Peyer's patch (tissue), 4 donors: Measurements from ENCODE around the gene KLK6. TPM values are rescaled to one million over a fixed set of nuclear protein-coding genes. Genes with fewer than 3 reads are reported as not detected.
"Not testable (repeated sequence)": the region's sequence is repeated elsewhere in the genome, so short reads cannot be mapped to it uniquely, and the experiment has no call there.

Experiments
- DNase-seq, 3 donors: peaks; one replicate each; pipeline ENCODE4 v3.0.0-alpha.2; 2017 to 2019
- H3K27ac ChIP-seq, 4 donors: fragments of 200-600 bp; sonication (generic); one replicate each; pipeline ENCODE4 v1.5.1; 2016 to 2019
- H3K27me3 ChIP-seq, 2 donors: fragments of 200-600 bp; sonication (generic); one replicate each; pipeline ENCODE4 v1.5.1; 2019
- H3K36me3 ChIP-seq, 3 donors: fragments of 200-600 bp; sonication (generic); one replicate each; pipeline ENCODE4 v1.5.1; 2016 to 2019
- H3K4me1 ChIP-seq, 4 donors: fragments of 200-600 bp; sonication (generic); one replicate each; pipeline ENCODE4 v1.5.1; 2016 to 2019
- H3K4me3 ChIP-seq, 4 donors: fragments of 200-600 bp; sonication (generic); 1 replicate in 3 of 4; 2 replicates in 1 of 4; pipeline ENCODE4 v1.5.1; 2016 to 2019; ENCODE audit warnings: mild to moderate bottlenecking in 1 of 4
- H3K9me3 ChIP-seq, 4 donors: fragments of 200-600 bp; sonication (generic); one replicate each; pipeline ENCODE4 v1.5.1; 2016 to 2019; ENCODE audit warnings: mild to moderate bottlenecking in 1 of 4
- POLR2A ChIP-seq, 2 donors: fragments of 450-650 bp; IDR thresholded peaks; one replicate each; pipeline ENCODE4 v1.5.1; 2017; ENCODE audit warnings: antibody characterized with exemption in 2 of 2, mild to moderate bottlenecking in 2 of 2, moderate library complexity in 2 of 2
- total RNA-seq, 4 donors: library from RNA; depleted of rRNA; stranded (reverse); fragments of >200 nt; gene quantifications; one replicate each; pipeline ENCODE4 v1.1.0, GENCODE V29; 2016
- TF ChIP-seq, protein P1 (sequence below), 6 experiments: fragments of 450-650 bp in 4 of 6; fragments of 200-600 bp in 2 of 6; sonication (generic) in 1 of 6; IDR thresholded peaks; one replicate each; pipeline ENCODE4 v1.5.1; 2017 to 2019; ENCODE audit warnings: antibody characterized with exemption in 6 of 6, mild to moderate bottlenecking in 3 of 6, moderate library complexity in 1 of 6

KLK6 gene
- total RNA-seq, 4 donors from 2014 or later = not detected

DNA sequence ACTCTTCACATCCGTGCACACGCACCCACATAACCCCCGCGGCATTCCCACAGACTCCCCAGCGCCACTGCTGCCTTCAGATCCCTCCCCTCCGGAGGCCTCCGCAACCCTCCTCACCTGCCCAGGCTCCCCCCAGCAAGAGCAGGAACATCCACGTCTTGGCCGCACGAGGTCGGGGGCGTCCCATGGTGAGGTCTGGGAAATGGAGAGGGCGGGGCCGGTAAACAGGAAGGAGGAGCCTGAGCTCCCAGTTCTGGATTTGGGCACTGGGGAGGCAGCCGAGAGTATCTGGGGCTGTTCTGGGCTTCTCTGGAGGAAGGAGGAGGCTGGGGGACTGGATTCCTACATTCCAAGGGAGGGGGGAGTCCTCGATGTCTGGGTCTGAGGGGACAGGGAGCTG, 31.6 kb upstream of the KLK6 start:
- Histone ChIP-seq H3K27me3 (no peaks in the 10 kb centered on the region), H3K27ac (no peak overlapping the region), H3K4me3 (no peak overlapping the region), H3K36me3 (no peaks in the 10 kb centered on the region), H3K4me1 (no peaks in the 10 kb centered on the region), H3K9me3 (no peaks in the 10 kb centered on the region)
- DNase-seq = no peak
- no peak for TF ChIP-seq POLR2A (IDR thresholded peaks at IDR 0.05)
- TF ChIP-seq, protein P1, sequence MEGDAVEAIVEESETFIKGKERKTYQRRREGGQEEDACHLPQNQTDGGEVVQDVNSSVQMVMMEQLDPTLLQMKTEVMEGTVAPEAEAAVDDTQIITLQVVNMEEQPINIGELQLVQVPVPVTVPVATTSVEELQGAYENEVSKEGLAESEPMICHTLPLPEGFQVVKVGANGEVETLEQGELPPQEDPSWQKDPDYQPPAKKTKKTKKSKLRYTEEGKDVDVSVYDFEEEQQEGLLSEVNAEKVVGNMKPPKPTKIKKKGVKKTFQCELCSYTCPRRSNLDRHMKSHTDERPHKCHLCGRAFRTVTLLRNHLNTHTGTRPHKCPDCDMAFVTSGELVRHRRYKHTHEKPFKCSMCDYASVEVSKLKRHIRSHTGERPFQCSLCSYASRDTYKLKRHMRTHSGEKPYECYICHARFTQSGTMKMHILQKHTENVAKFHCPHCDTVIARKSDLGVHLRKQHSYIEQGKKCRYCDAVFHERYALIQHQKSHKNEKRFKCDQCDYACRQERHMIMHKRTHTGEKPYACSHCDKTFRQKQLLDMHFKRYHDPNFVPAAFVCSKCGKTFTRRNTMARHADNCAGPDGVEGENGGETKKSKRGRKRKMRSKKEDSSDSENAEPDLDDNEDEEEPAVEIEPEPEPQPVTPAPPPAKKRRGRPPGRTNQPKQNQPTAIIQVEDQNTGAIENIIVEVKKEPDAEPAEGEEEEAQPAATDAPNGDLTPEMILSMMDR (IDR thresholded peaks at IDR 0.05) = no peak

DNA sequence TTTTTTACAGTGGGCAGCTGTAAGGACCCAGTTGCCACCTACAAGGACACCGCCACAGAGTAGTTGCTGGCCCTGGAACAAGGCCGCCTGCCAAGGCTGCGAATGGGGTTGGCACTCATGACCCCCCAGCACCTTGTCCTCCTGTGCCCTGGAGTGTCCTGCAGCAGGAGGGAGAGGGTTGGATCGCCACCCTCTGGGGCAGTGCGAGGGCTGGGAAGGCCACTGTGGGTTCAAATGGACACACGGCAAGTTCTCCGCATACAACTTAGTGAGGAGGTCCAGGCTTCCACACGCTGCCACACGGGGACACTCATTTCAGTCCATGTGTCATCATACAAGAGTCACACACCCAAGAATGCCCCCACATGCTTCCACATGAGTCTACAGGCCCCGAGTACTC, 31.0 kb upstream of the KLK6 start:
- no peaks in the 10 kb centered on the region for H3K9me3 ChIP-seq
- TF ChIP-seq POLR2A (IDR thresholded peaks at IDR 0.05) = no peak
- TF ChIP-seq, protein P1 (IDR thresholded peaks at IDR 0.05) = no peak
- DNase-seq = no peak
- no peaks in the 10 kb centered on the region for H3K36me3 ChIP-seq
- no peak overlapping the region for H3K4me3 ChIP-seq
- H3K27me3 ChIP-seq = no peaks in the 10 kb centered on the region
- no peak overlapping the region for H3K27ac ChIP-seq
- no peaks in the 10 kb centered on the region for H3K4me1 ChIP-seq

DNA sequence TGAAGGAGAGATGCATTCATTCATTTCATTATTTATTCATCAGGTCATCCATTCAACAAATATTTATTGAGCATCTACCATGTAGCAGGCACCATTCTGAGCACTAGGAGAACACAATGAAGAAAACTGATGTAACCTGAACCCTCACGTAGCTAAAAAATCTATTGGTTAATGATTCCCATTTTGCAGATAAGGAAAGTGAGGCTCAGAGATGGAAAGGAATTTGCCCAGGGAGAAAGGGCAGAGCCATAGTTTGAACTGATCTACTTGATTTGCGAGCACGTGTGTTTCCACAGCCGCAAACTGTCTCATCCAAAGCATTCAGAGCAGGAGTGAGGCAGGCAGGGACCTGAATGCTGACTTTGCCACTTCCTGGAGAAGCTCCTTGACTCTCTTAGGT, 29.3 kb upstream of the KLK6 start:
- Histone ChIP-seq H3K36me3 (no peaks in the 10 kb centered on the region), H3K27me3 (no peaks in the 10 kb centered on the region), H3K4me1 (no peaks in the 10 kb centered on the region), H3K27ac (no peak overlapping the region), H3K4me3 (no peak overlapping the region), H3K9me3 (no peaks in the 10 kb centered on the region)
- TF ChIP-seq, protein P1 (IDR thresholded peaks at IDR 0.05) = no peak
- TF ChIP-seq POLR2A (IDR thresholded peaks at IDR 0.05) = no peak
- no peak for DNase-seq

GRCh38 chr19:50998061-50998460, 28.7 kb upstream of the KLK6 start:
- H3K27ac ChIP-seq = no peak overlapping the region
- no peaks in the 10 kb centered on the region for H3K9me3 ChIP-seq
- TF ChIP-seq, protein P1 (IDR thresholded peaks at IDR 0.05) = no peak
- TF ChIP-seq POLR2A (IDR thresholded peaks at IDR 0.05) = no peak
- no peak for DNase-seq
- no peaks in the 10 kb centered on the region for H3K36me3 ChIP-seq
- no peak overlapping the region for H3K4me3 ChIP-seq
- no peaks in the 10 kb centered on the region for H3K27me3 ChIP-seq
- H3K4me1 ChIP-seq = no peaks in the 10 kb centered on the region

GRCh38 chr19:50994129-50994528, 24.7 kb upstream of the KLK6 start:
- H3K4me3 ChIP-seq = no peak overlapping the region
- no peaks in the 10 kb centered on the region for H3K4me1 ChIP-seq
- DNase-seq = no peak
- no peak overlapping the region for H3K27ac ChIP-seq
- no peaks in the 10 kb centered on the region for H3K27me3 ChIP-seq
- TF ChIP-seq, protein P1 (IDR thresholded peaks at IDR 0.05) = no peak
- TF ChIP-seq POLR2A (IDR thresholded peaks at IDR 0.05) = no peak
- H3K36me3 ChIP-seq = no peaks in the 10 kb centered on the region
- H3K9me3 ChIP-seq = no peaks in the 10 kb centered on the region

- Histone ChIP-seq H3K9me3 (no peaks in the 10 kb centered on the region), H3K27ac (no peak overlapping the region), H3K27me3 (no peaks in the 10 kb centered on the region), H3K4me1 (no peaks in the 10 kb centered on the region), H3K4me3 (no peak overlapping the region), H3K36me3 (no peaks in the 10 kb centered on the region)
- no peak for DNase-seq
- TF ChIP-seq, protein P1 (IDR thresholded peaks at IDR 0.05) = no peak
- TF ChIP-seq POLR2A (IDR thresholded peaks at IDR 0.05) = no peak
These were observed 23.3 kb upstream of the KLK6 start for GRCh38 chr19:50992666-50993035.

DNA sequence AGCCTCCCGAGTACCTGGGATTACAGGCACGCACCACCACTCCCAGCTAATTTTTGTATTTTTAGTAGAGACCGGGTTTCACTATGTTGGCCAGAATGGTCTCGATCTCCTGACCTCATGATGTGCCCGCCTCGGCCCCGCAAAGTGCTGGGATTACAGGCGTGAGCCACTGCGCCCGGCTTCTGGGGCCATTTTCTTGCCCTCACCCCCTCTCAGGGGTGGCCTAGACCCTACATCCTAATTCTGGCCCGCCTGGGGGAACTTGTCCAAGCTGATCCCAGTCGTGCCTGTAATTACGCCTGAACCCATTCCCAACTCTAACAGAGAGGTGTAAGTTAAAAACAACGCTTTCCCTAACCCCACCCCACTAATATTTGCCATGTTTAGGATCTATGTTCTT, 15.0 kb upstream of the KLK6 start:
- not testable (repeated sequence) for H3K36me3 ChIP-seq, H3K9me3 ChIP-seq, H3K4me1 ChIP-seq, H3K27ac ChIP-seq, H3K27me3 ChIP-seq, DNase-seq, H3K4me3 ChIP-seq
